Measurements from ENCODE around the gene GCHFR. TPM values are rescaled to one million over a fixed set of nuclear protein-coding genes. Genes with fewer than 3 reads are reported as not detected.
A peak's percentile ranks its signal among the peaks of the same experiment; 100 is the strongest.

GCHFR gene
- total and polyA plus RNA-seq, 2 experiments from 2014 or later: 66.7 to 126 TPM

- Histone ChIP-seq H3K4me3 (no peak overlapping the region), H3K9me3 (ENCODE audit: low read depth) (no peaks in the 10 kb centered on the region), H3K27ac (no peak overlapping the region), H3K36me3 (no peaks in the 10 kb centered on the region), H3K27me3 (no peaks in the 10 kb centered on the region), H3K4me1 (ENCODE audit: low read depth) (no peaks in the 10 kb centered on the region)
- TF ChIP-seq, protein P1, sequence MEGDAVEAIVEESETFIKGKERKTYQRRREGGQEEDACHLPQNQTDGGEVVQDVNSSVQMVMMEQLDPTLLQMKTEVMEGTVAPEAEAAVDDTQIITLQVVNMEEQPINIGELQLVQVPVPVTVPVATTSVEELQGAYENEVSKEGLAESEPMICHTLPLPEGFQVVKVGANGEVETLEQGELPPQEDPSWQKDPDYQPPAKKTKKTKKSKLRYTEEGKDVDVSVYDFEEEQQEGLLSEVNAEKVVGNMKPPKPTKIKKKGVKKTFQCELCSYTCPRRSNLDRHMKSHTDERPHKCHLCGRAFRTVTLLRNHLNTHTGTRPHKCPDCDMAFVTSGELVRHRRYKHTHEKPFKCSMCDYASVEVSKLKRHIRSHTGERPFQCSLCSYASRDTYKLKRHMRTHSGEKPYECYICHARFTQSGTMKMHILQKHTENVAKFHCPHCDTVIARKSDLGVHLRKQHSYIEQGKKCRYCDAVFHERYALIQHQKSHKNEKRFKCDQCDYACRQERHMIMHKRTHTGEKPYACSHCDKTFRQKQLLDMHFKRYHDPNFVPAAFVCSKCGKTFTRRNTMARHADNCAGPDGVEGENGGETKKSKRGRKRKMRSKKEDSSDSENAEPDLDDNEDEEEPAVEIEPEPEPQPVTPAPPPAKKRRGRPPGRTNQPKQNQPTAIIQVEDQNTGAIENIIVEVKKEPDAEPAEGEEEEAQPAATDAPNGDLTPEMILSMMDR (IDR thresholded peaks at IDR 0.05; ENCODE audit: low read depth, low read length): no peak
- no peak for DNase-seq (ENCODE audit: low read depth in 1 of 2, low spot score in 1 of 2)
Observed at GRCh38 chr15:40785164-40785563, 21.3 kb downstream of the GCHFR start.

GRCh38 chr15:40785814-40786213 is 21.9 kb downstream of the GCHFR start:
- H3K27me3 ChIP-seq: no peaks in the 10 kb centered on the region
- DNase-seq (ENCODE audit: low read depth in 1 of 2, low spot score in 1 of 2): no peak
- no peak overlapping the region for H3K27ac ChIP-seq
- no peaks in the 10 kb centered on the region for H3K9me3 ChIP-seq (ENCODE audit: low read depth)
- H3K36me3 ChIP-seq: no peaks in the 10 kb centered on the region
- TF ChIP-seq, protein P1 (IDR thresholded peaks at IDR 0.05; ENCODE audit: low read depth, low read length): no peak
- no peaks in the 10 kb centered on the region for H3K4me1 ChIP-seq (ENCODE audit: low read depth)
- no peak overlapping the region for H3K4me3 ChIP-seq

GRCh38 chr15:40787344-40787841 is 23.5 kb downstream of the GCHFR start:
- Histone ChIP-seq H3K36me3 (no peaks in the 10 kb centered on the region), H3K9me3 (ENCODE audit: low read depth) (no peaks in the 10 kb centered on the region), H3K4me3 (no peak overlapping the region), H3K27ac (no peak overlapping the region), H3K27me3 (no peaks in the 10 kb centered on the region), H3K4me1 (ENCODE audit: low read depth) (no peaks in the 10 kb centered on the region)
- TF ChIP-seq, protein P1 (IDR thresholded peaks at IDR 0.05; ENCODE audit: low read depth, low read length): no peak
- DNase-seq (ENCODE audit: low read depth in 1 of 2, low spot score in 1 of 2): peak in 1 of 2 donors; percentile 84

DNA sequence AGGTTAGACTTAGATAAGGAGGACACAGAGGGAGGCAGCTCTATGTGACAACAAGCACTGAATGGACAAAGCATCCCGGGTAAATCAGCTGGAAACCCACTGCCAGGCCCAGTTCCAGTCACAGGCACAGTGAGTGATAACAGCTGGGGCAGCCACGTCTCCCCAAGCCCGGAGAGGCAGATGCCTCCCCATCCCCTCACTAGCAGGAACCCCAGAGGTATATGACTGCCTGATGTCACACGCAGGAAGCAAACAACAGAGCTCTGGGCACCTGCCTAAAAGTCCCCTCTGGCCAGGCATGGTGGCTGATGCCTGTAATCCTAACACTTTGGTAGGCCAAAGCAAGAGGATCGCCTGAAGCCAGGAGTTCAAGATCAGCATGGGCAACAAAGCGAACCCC is 24.1 kb downstream of the GCHFR start:
- Histone ChIP-seq H3K4me3 (no peak overlapping the region), H3K36me3 (no peaks in the 10 kb centered on the region), H3K27me3 (no peaks in the 10 kb centered on the region), H3K27ac (no peak overlapping the region), H3K9me3 (ENCODE audit: low read depth) (no peaks in the 10 kb centered on the region), H3K4me1 (ENCODE audit: low read depth) (no peaks in the 10 kb centered on the region)
- TF ChIP-seq, protein P1 (IDR thresholded peaks at IDR 0.05; ENCODE audit: low read depth, low read length): no peak
- no peak for DNase-seq (ENCODE audit: low read depth in 1 of 2, low spot score in 1 of 2)

GRCh38 chr15:40789119-40789518 is 25.3 kb downstream of the GCHFR start:
- Histone ChIP-seq H3K4me1 (ENCODE audit: low read depth) (no peaks in the 10 kb centered on the region), H3K36me3 (no peaks in the 10 kb centered on the region), H3K9me3 (ENCODE audit: low read depth) (no peaks in the 10 kb centered on the region), H3K27me3 (no peaks in the 10 kb centered on the region), H3K27ac (no peak overlapping the region), H3K4me3 (no peak overlapping the region)
- no peak for DNase-seq (ENCODE audit: low read depth in 1 of 2, low spot score in 1 of 2)
- TF ChIP-seq, protein P1 (IDR thresholded peaks at IDR 0.05; ENCODE audit: low read depth, low read length): no peak

- H3K9me3 ChIP-seq (ENCODE audit: low read depth): no peaks in the 10 kb centered on the region
- H3K27me3 ChIP-seq: no peaks in the 10 kb centered on the region
- no peak for DNase-seq (ENCODE audit: low read depth in 1 of 2, low spot score in 1 of 2)
- H3K36me3 ChIP-seq: no peaks in the 10 kb centered on the region
- H3K27ac ChIP-seq: no peak overlapping the region
- H3K4me1 ChIP-seq (ENCODE audit: low read depth): no peaks in the 10 kb centered on the region
- no peak overlapping the region for H3K4me3 ChIP-seq
- TF ChIP-seq, protein P1 (IDR thresholded peaks at IDR 0.05; ENCODE audit: low read depth, low read length): no peak
Observed at GRCh38 chr15:40789999-40790398, 26.1 kb downstream of the GCHFR start.

Measured in cardiac muscle cell (in vitro differentiated cells and primary cell).